GM12892 (cell line): ENCODE measurements around the gene TMEM45A. TPM values are rescaled to one million over a fixed set of nuclear protein-coding genes. Genes with fewer than 3 reads are reported as not detected.
"Not testable (repeated sequence)": the region's sequence is repeated elsewhere in the genome, so short reads cannot be mapped to it uniquely, and the experiment has no call there.

Experiments used
- DNase-seq: peaks from one replicate; pipeline ENCODE4 v3.0.0; 2011; ENCODE audit not compliant: insufficient read length
- FAIRE-seq: peaks from 2 replicates; lab custom pipeline; 2011; peaks lifted over from hg19 to GRCh38; lab: Jason Lieb, UNC
- POLR2A ChIP-seq: IDR thresholded peaks from 2 replicates; pipeline ENCODE4 v1.6.1; 2011; ENCODE audit warnings: low read depth, low read length, control low read depth
- POLR2AphosphoS5 ChIP-seq: IDR thresholded peaks from 2 replicates; pipeline ENCODE4 v1.6.1; 2011; ENCODE audit warnings: low read depth, low read length, control low read depth
- TAF1 ChIP-seq: IDR thresholded peaks from 2 replicates; pipeline ENCODE4 v1.6.1; 2011; ENCODE audit warnings: low read depth, mild to moderate bottlenecking, control low read depth, low read length, borderline replicate concordance
- polyA plus RNA-seq: library from polyadenylated mRNA; unstranded; fragments of >200 nt; gene quantifications from one replicate; pipeline ENCODE4 v1.2.1, GENCODE V29; 2012; ENCODE audit warnings: missing spikeins, inconsistent platforms; ENCODE audit not compliant: missing spikeins

TMEM45A gene, protein sequence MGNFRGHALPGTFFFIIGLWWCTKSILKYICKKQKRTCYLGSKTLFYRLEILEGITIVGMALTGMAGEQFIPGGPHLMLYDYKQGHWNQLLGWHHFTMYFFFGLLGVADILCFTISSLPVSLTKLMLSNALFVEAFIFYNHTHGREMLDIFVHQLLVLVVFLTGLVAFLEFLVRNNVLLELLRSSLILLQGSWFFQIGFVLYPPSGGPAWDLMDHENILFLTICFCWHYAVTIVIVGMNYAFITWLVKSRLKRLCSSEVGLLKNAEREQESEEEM
- 13.4 TPM for polyA plus RNA-seq

GRCh38 chr3:100492059-100493006 lies at the start of gene TMEM45A:
Gene TMEM45A (plus strand): TSS chr3:100492619. CDS start chr3:100555212, 62,593 bp downstream.
- no peak for TF ChIP-seq POLR2AphosphoS5
- TF ChIP-seq TAF1: no peak
- TF ChIP-seq POLR2A: peak; percentile 63; the same call in 1 of the 2 replicates
- FAIRE-seq: peak; percentile 89
- peak; percentile 95 for DNase-seq

DNA sequence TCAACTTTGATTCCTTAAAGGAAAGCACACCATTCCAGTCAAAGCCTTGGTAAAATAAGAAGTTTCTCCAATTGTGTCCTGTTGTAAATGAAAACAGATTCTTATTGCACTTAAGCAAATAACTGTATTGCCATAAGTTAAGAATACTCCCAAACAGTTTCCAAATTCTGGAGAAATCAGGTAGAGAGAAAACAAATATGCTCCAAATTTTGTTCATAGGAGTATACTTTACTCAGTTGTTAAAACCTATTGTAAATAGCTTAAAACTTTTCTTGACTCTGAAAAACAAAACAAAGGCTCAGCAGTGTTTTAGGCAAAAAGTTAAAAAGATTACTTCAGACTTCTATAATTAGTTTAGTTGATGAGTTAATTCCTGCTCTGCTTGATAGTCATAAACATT lies 48.7 kb upstream of the TMEM45A start:
- FAIRE-seq: no peak
- DNase-seq: no peak
- no peak for TF ChIP-seq POLR2AphosphoS5
- TF ChIP-seq POLR2A: no peak
- no peak for TF ChIP-seq TAF1

DNA sequence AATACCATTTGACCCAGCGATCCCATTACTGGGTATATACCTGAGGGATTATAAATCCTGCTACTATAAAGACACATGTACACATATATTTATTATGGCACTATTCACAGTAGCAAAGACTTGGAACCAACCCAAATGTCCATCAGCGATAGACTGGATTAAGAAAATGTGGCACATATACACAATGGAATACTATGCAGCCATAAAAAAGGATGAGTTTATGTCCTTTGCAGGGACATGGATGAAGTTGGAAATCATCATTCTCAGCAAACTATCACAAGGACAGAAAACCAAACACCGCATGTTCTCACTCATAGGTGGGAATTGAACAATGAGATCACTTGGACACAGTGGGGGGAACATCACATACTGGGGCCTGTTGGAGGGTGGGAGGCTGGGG lies 45.4 kb upstream of the TMEM45A start:
- DNase-seq, FAIRE-seq: not testable (repeated sequence)

DNA sequence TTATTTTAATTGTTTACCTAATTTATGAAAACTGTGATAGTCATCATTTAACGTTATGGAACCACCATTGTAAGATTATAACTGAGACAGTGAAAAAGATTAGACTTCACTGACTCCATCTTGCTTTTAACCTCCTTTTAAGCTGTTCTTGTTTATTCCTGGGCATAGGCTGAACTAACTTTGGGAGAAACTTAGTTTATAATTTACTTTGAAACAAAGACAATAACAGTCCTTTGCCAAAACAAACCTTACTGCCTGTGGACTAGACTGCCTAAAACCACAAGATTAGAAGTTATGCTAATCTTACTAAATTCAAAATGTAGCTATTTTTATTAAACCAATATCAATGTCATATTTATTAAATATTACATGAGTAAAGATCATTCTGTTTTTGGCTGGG lies 44.3 kb upstream of the TMEM45A start:
- DNase-seq (no peak), FAIRE-seq (no peak)
- TF ChIP-seq TAF1: no peak
- TF ChIP-seq POLR2AphosphoS5: no peak
- no peak for TF ChIP-seq POLR2A

GRCh38 chr3:100449214-100449613 lies 43.2 kb upstream of the TMEM45A start:
- DNase-seq: no peak
- TF ChIP-seq POLR2A (no peak), TAF1 (no peak), POLR2AphosphoS5 (no peak)
- FAIRE-seq: no peak

- DNase-seq (no peak), FAIRE-seq (no peak)
- TF ChIP-seq POLR2A (no peak), POLR2AphosphoS5 (no peak), TAF1 (no peak)
Observed at GRCh38 chr3:100454677-100455076, 37.7 kb upstream of the TMEM45A start.

DNA sequence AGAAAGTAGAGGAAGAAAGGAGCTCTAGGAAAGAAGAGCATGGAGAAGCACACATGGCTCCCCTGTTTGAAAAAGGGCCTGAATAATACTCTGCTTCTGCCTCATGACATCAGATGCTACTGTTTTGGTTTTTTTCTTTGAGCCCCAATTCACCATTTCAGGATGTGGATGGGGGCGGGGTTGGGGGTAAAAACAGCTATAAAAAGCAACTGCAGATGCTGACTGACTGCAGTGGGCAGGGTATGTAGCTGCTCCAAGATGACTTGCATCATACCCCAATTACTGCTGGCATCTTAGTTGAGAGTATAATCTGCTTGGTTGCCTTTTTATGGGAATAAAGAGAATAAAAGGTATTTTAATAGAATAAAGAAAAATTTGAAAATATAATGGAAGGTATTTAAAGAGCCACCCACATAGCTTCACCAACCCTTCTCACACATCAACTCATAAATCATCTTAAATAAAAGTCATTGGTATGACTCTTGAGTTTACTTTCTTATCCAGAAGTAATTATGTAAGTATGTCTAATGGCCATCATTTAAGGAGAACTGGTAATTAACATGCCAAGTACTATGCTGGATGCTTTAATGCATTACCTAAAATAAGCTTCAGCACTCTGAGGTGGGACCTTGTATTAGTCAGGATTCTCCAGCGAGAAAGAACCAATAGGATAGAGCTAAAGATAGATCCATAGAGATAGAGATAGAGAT lies 36.4 kb upstream of the TMEM45A start:
- TF ChIP-seq POLR2A (no peak), POLR2AphosphoS5 (no peak), TAF1 (no peak)
- no peak for FAIRE-seq

DNA sequence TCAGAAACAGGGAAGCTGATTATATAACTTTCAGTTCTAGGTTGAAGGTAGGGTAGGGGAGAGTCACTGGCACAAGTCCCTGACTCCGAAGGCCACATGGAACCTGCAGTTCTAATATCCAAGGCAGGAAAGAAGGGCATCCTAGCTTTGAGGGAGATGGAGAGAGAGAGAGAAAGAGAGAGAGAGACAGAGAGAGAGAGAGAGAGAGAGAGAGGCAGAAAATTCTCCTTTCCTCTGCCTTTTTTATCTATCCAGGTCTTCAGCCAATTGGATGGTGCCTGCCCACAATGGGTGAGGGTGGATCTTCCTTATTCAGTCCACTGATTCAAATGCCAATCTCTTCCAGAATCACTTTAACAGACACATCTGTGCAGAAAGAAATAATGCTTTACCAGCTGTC lies 35.7 kb upstream of the TMEM45A start:
- DNase-seq (no peak), FAIRE-seq (no peak)
- TF ChIP-seq POLR2A (no peak), POLR2AphosphoS5 (no peak), TAF1 (no peak)

More for the DNA sequence above, 36.4 kb upstream of the TMEM45A start:
- no peak for DNase-seq

DNA sequence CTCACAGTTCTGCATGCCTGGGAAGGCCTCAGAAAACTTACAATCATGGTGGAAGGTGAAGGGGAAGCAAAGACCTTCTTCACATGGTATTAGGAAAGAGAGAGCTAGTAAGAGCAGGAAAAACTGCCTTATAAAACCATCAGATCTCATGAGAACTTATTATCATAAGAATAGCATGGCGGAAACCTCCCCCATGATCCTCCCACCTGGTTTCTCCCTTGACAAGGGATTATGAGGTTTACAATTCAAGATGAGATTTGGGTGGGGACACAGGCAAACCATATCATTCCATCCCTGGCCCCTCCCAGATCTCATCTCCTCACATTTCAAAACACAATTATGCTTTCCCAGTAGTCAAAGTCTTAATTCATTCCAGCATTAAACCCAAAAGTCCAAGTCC lies 34.6 kb upstream of the TMEM45A start:
- no peak for TF ChIP-seq POLR2AphosphoS5
- TF ChIP-seq POLR2A: no peak
- TF ChIP-seq TAF1: no peak
- DNase-seq: no peak
- no peak for FAIRE-seq

- TF ChIP-seq POLR2A: no peak
- no peak for TF ChIP-seq POLR2AphosphoS5
- TF ChIP-seq TAF1: no peak
- FAIRE-seq (no peak), DNase-seq (no peak)
Observed at GRCh38 chr3:100458814-100459213, 33.6 kb upstream of the TMEM45A start.

- peak; percentile 85 for FAIRE-seq
- DNase-seq: no peak
- TF ChIP-seq POLR2A (no peak), POLR2AphosphoS5 (no peak), TAF1 (no peak)
Observed at GRCh38 chr3:100463002-100463401, 29.4 kb upstream of the TMEM45A start.
